DOHH2 (cell line): ENCODE measurements around the gene MSRB3.

Experiments
- H3F3A ChIP-seq: fragments of 200-600 bp; sonication (generic), shearing (Covaris generic); 2 replicates; pipeline ENCODE4 v1.6.0; 2016; ENCODE audit warnings: antibody characterized with exemption, mild to moderate bottlenecking; ENCODE audit not compliant: control insufficient read depth, insufficient read depth
- H3K27ac ChIP-seq: fragments of 200-600 bp; sonication (generic); 2 replicates; pipeline ENCODE4 v1.5.1; 2014; ENCODE audit warnings: low read depth, mild to moderate bottlenecking, low read length, moderate library complexity
- H3K27me3 ChIP-seq: fragments of 200-600 bp; sonication (generic); 2 replicates; pipeline ENCODE4 v1.6.1; 2014; ENCODE audit warnings: mild to moderate bottlenecking, low read length, mixed read lengths; ENCODE audit not compliant: control insufficient read depth
- H3K36me3 ChIP-seq: fragments of 200-600 bp; sonication (generic); 2 replicates; pipeline ENCODE4 v1.6.1; 2014; ENCODE audit warnings: mild to moderate bottlenecking, low read length, moderate library complexity, mixed read lengths; ENCODE audit not compliant: control insufficient read depth
- H3K4me1 ChIP-seq: fragments of 200-600 bp; sonication (generic); 2 replicates; pipeline ENCODE4 v1.6.1; 2014; ENCODE audit warnings: mild to moderate bottlenecking, low read length, mixed read lengths; ENCODE audit not compliant: control insufficient read depth
- H3K4me2 ChIP-seq: fragments of 200-600 bp; sonication (generic); 2 replicates; pipeline ENCODE4 v1.6.0; 2014; ENCODE audit warnings: mild to moderate bottlenecking, low read length, moderate library complexity
- H3K4me3 ChIP-seq: fragments of 200-600 bp; sonication (generic); 2 replicates; pipeline ENCODE4 v1.5.1; 2014; ENCODE audit warnings: mild to moderate bottlenecking, low read length, mixed read lengths
- H3K79me2 ChIP-seq: fragments of 200-600 bp; sonication (generic); 2 replicates; pipeline ENCODE4 v1.6.1; 2014; ENCODE audit warnings: mild to moderate bottlenecking, low read length, mixed read lengths; ENCODE audit not compliant: control insufficient read depth
- H3K9me2 ChIP-seq: fragments of 200-600 bp; sonication (generic); replicated peaks from 2 replicates; pipeline ENCODE4 v1.6.1; 2014; ENCODE audit warnings: mild to moderate bottlenecking, low read length, mixed read lengths; ENCODE audit not compliant: control insufficient read depth
- H3K9me3 ChIP-seq: fragments of 200-600 bp; sonication (generic); 2 replicates; pipeline ENCODE4 v1.6.1; 2014; ENCODE audit warnings: antibody characterized with exemption, low read length, mixed read lengths; ENCODE audit not compliant: control insufficient read depth, insufficient read depth
- H4K20me1 ChIP-seq: fragments of 200-600 bp; sonication (generic); 2 replicates; pipeline ENCODE4 v1.6.0; 2014; ENCODE audit warnings: low read depth, mild to moderate bottlenecking, antibody characterized with exemption, low read length, moderate library complexity; ENCODE audit not compliant: control insufficient read depth, insufficient read depth
- EZH2phosphoT487 ChIP-seq: fragments of 200-600 bp; sonication (generic); IDR thresholded peaks from 2 replicates; pipeline ENCODE4 v1.6.1; 2017; ENCODE audit warnings: borderline replicate concordance, mild to moderate bottlenecking, antibody characterized with exemption, low read length, moderate library complexity, mixed read lengths
- TF ChIP-seq, protein P1 (sequence below): fragments of 200-600 bp; sonication (generic); IDR thresholded peaks from one replicate; pipeline ENCODE4 v1.5.1; 2014; ENCODE audit warnings: antibody characterized with exemption, mild to moderate bottlenecking, low read depth, low read length; ENCODE audit not compliant: poor library complexity, severe bottlenecking

MSRB3 gene

DNA sequence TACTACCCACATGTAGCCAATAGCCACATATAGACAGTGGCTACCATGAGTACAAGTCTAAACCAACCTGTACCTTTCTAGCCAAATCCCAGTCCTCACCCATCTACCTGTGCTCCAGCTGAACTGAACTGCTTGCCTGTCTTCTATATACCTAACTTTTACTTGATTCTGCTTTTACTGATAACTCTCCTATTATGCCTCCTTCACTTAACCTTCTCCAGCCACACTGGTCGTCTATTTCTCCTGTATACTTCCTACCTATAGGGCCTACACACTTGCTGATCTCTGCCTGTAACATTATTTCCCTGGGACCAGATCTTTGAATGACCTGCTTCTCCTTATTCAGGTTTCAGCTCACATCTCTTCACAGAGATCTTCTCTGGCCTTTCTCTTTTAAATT, 26.0 kb upstream of the MSRB3 start:
- TF ChIP-seq, protein P1, sequence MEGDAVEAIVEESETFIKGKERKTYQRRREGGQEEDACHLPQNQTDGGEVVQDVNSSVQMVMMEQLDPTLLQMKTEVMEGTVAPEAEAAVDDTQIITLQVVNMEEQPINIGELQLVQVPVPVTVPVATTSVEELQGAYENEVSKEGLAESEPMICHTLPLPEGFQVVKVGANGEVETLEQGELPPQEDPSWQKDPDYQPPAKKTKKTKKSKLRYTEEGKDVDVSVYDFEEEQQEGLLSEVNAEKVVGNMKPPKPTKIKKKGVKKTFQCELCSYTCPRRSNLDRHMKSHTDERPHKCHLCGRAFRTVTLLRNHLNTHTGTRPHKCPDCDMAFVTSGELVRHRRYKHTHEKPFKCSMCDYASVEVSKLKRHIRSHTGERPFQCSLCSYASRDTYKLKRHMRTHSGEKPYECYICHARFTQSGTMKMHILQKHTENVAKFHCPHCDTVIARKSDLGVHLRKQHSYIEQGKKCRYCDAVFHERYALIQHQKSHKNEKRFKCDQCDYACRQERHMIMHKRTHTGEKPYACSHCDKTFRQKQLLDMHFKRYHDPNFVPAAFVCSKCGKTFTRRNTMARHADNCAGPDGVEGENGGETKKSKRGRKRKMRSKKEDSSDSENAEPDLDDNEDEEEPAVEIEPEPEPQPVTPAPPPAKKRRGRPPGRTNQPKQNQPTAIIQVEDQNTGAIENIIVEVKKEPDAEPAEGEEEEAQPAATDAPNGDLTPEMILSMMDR, result no peak
- no peak for TF ChIP-seq EZH2phosphoT487
- H3K9me2 ChIP-seq, result no peaks in the 10 kb centered on the region

DNA sequence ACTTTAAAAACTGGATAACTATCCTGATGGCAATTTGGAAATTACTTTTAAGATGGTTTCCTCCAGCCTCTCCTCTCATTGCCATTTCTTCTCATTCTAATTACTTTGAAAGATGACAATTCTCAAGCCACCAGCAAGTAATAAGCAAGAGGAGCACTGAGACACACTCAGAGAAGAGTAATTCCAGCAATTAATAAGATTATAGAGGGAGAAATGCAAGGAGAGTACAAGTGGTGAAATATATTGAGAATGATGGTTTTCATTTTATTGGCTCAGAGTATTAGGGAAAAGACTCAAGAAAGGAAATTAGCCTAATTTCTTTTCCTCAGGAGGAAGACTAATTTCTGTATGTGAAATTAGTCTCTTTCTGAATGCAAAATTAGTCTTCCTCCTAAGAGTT, 20.5 kb upstream of the MSRB3 start:
- H3K79me2 ChIP-seq, result no peaks in the 10 kb centered on the region
- H3K27ac ChIP-seq, result no peak overlapping the region
- no peak overlapping the region for H3K4me2 ChIP-seq
- no peaks in the 10 kb centered on the region for H3K27me3 ChIP-seq
- TF ChIP-seq EZH2phosphoT487, result no peak
- TF ChIP-seq, protein P1, result no peak
- H3K4me3 ChIP-seq, result no peak overlapping the region
- H4K20me1 ChIP-seq, result no peaks in the 10 kb centered on the region
- no peaks in the 10 kb centered on the region for H3K4me1 ChIP-seq
- no peaks in the 10 kb centered on the region for H3K9me3 ChIP-seq
- H3K9me2 ChIP-seq, result no peaks in the 10 kb centered on the region
- no peaks in the 10 kb centered on the region for H3F3A ChIP-seq
- no peaks in the 10 kb centered on the region for H3K36me3 ChIP-seq

More for the DNA sequence above, 26.0 kb upstream of the MSRB3 start:
- Histone ChIP-seq H3K4me1 (no peaks in the 10 kb centered on the region), H3K79me2 (no peaks in the 10 kb centered on the region), H3F3A (no peaks in the 10 kb centered on the region), H4K20me1 (no peaks in the 10 kb centered on the region), H3K36me3 (peaks cover 5% of the 10 kb centered on the region; the same call in 1 of the 2 replicates), H3K9me3 (no peaks in the 10 kb centered on the region), H3K27me3 (no peaks in the 10 kb centered on the region), H3K4me2 (no peak overlapping the region), H3K27ac (no peak overlapping the region), H3K4me3 (no peak overlapping the region)

DNA sequence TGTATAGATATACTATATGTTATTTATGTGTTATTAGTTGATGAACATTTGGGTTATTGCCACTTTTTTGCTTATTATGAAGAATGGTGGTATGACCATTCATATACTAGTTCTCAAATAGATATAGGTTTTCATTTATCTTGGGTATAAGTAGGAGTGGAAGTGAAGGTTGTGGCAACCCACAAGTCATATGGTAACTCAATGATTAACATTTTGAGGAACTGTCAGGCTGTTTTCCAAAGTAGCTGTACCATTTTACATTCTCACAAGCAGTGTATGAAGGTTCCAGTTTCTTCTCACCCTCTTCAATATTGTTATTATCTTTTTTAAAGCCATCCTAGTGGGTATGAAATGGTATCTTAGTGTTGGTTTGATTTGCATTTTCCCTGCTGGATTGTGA, 19.0 kb upstream of the MSRB3 start:
- no peaks in the 10 kb centered on the region for H3K27me3 ChIP-seq
- no peaks in the 10 kb centered on the region for H3K9me3 ChIP-seq
- H3F3A ChIP-seq, result no peaks in the 10 kb centered on the region
- H4K20me1 ChIP-seq, result no peaks in the 10 kb centered on the region
- no peaks in the 10 kb centered on the region for H3K79me2 ChIP-seq
- H3K36me3 ChIP-seq, result no peaks in the 10 kb centered on the region
- no peak overlapping the region for H3K4me2 ChIP-seq
- H3K27ac ChIP-seq, result no peak overlapping the region
- H3K4me1 ChIP-seq, result no peaks in the 10 kb centered on the region
- no peaks in the 10 kb centered on the region for H3K9me2 ChIP-seq
- H3K4me3 ChIP-seq, result no peak overlapping the region
- no peak for TF ChIP-seq EZH2phosphoT487
- TF ChIP-seq, protein P1, result no peak
